GM10847 (cell line): ENCODE measurements around the gene GRK1.

Experiments
- POLR2A ChIP-seq: IDR thresholded peaks from 2 replicates; pipeline ENCODE4 v1.6.1; 2011; ENCODE audit not compliant: insufficient read length; ENCODE audit errors: extremely low read depth

Gene GRK1

DNA sequence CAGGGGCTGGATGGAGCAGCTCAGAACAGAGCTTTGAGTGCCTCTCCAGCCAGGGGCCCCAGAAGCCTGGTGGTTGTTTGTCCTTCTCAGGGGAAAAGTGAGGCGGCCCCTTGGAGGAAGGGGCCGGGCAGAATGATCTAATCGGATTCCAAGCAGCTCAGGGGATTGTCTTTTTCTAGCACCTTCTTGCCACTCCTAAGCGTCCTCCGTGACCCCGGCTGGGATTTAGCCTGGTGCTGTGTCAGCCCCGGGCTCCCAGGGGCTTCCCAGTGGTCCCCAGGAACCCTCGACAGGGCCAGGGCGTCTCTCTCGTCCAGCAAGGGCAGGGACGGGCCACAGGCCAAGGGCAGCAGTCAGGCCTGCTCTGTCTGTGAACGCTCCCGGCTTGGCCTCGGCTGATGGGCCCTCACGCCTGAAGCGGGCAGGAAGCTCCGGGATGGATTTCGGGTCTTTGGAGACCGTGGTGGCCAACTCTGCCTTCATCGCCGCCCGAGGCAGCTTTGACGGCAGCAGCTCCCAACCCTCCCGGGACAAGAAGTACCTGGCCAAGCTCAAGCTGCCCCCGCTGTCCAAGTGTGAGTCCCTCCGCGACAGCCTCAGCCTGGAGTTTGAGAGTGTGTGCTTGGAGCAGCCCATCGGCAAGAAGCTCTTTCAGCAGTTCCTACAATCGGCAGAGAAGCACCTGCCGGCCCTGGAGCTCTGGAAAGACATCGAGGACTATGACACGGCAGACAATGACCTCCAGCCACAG, at the start of gene GRK1:
GRK1 (plus strand) TSS at position 269 of the 751 bp plus-strand sequence; CDS start at position 437, 168 bp downstream.
- no peak for TF ChIP-seq POLR2A

DNA sequence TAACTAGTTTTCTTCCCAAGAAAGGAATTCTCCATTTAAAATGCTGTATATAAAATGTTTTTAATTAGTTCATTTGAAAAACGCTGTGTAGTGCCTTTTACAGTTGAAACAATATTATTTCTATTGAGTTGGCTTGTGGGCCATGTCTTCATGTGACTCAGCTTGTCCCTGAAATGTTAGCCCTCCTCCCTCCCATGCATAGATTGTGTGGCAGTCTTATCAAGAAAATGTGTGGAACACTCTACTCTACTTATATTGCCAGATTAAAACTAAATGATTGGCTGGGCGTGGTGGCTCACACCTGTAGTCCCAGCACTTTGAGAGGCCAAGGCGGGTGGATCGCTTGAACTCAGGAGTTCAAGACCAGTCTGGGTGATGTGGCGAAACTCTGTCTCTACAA, 49.1 kb upstream of the GRK1 start:
- TF ChIP-seq POLR2A = no peak

DNA sequence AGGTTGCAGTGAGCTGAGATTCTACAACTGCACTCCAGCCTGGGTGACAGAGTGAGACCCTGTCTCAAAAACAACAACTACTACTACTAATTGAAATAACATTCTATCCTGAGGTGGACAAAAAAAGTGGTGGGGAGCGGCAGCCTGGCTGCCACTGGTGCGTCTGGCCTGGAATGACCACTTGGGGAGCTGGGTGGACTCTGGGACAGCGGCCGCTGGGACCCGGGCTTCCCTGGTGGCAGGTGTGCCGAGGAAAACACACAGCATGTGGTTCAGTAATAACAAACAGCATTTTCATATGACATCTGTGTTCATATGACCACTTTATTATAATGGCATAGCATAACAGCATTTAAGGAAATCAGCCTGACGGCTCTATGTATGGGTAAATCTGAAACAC, 48.6 kb upstream of the GRK1 start:
- TF ChIP-seq POLR2A = no peak

DNA sequence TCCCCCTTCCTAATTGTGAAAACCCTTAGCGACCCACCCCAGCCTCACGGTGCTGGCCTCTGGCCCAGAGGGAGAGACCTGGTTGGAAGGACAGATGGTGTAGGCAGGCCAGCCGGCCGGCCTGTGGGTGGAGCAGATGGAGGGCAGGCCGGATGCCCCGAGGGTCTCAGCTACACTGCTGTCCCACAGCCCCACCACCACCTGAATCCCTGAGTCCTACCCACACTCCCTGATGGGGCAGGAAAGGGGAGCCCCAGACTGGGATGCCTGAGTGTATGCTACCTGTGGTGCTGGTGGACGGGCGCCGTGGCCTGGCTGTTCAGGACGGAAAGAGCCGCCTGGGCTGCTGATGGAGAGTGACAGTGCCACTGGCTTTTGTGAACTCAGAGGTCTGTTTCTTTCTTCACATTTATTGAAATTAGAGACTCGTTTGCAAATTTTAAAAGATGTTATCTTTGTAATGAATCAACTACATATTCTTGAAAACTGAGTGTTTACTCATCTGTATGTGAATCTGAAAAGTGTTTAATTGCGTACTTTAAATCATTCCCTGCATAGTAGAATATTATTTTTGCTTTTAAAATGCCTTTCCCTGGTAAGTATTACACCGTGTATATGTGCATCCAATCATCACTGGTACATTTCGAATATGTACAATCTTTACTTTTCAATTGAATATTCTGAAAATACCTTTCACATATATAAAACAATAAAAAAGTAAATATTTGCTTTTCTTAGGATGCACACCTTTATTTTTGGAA, 46.8 kb upstream of the GRK1 start:
- no peak for TF ChIP-seq POLR2A

DNA sequence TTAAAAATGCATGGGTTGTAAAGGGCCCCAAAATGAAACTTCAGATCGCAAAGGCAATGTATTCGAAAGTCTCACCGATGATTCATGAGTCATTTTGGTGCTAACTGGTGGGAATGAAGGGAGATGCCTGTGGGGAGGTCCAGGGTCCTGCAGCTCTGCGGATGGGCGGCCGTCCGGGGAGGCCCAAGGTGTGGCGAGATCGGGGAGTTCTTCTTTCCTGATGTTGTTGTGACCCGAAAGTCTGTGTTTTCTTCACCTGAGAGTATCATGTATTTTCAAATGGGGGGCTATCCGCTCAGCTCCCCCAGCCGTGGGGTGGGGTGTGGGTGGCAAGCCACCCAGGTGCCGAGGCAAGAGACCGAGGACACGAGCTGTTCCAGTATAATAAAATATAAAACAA, 46.0 kb upstream of the GRK1 start:
- TF ChIP-seq POLR2A = no peak

DNA sequence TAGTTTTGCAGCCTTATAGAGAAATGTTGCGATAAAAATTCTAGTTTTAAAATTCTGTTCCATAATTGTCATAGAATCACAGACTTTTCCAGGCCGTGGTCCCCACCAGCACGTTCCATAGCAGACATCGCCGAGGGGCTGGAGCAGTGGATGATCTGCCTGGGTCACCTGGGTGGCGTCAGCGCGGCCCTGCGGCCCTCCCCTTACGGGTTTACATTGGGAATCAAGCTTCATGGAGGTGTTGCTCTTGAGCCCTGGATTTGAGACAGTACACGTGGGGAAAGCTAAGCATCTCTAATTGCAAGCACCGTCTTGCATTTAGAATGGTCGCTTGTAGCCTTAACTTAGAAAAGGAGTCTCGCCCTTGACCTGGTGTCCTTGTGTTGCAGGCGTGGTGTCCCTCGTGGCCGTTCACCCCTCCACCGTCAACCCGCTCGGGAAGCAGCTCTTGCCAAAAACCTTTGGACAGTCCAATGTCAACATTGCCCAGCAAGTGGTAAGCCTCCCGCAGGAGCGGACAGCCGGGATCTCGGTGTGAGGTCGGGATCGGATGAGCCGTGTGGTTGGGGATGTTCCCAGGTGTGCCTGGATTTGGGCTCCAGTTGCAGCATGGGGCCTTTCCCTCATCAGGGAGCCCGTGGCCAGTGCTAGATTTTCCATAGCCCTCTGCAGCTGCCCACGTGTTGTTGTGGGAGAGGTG, 44.1 kb upstream of the GRK1 start:
- no peak for TF ChIP-seq POLR2A

DNA sequence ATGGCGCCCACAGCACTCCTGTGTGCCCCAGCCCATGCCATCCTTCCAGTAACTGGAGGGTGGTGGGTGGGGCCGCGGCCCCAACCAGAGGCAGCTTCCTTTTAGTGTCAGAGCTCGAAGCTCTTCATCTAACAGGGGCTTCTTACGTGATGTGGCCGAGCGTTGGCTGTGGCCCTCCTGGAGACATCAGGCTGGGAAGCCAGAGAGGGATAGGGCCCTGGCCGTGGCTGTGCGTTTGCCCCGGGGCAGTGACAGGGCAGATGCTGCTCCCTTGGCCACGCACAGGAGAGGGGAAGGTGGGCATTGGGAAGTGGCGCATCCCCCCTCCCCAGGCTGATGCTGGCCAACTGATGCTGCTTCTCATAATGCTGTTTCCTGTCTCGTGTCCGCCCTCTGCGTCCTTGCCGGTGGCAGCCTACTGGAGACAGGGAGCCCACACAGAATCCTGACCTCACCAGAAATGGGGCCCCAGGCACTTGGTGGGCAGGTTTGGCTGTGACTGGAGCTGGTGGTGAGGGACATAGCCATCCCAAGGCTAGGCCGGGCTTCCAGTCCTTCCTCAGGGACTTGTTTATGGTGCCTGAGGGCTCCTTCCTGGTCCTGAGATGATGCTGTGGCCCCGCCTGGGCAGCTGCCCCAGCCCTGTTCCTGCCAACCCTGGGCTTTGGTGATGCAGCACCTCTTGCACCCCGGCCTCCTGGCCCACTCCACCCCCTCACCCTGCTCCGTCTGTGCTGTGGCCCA, 43.4 kb upstream of the GRK1 start:
- no peak for TF ChIP-seq POLR2A

DNA sequence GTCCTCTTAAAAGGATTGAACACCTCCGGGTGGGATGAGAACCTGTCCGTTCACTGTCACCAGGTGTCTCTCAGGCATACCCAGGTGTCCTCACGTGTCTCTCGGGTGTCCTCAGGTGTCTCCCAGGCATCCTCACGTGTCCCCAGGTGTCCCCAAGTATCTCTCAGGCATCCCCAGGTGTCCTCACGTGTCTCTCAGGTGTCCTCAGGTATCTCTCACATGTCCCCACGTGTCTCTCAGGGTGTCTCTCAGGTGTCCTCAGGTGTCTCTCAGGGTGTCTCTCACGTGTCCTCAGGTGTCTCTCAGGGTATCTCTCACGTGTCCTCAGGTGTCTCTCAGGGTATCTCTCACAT, 42.8 kb upstream of the GRK1 start:
- no peak for TF ChIP-seq POLR2A

DNA sequence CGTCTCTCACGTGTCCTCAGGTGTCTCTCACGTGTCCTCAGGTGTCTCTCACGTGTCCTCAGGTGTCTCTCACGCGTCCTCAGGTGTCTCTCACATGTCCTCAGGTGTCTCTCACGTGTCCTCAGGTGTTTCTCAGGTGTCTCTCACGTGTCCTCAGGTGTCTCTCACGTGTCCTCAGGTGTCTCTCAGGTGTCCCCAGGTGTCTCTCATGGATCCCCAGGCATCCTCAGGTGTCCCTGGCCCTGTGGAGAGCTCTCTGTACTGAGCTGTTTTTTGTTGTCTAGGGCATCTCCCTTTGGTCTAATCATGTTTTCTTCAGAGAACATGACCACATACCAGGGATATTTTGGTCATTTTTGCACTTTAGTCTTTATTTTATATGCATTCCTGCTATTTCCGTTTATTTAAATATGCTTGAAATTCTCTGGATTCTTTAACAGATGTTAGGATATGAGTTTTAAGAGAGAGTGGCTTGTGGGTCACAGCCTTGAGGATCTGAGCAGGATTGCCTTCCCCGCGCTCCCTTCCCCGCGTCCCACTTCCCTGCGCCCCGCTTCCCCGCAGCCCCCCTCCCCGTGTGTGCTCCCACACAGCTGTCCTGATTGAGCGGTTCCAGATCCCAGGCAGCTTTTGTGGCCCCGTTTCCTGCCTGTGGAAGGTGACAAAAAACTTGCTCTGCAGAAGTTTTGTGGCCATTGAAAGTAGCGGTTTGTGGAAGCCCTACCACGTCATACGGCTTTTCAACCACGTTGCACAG, 40.9 kb upstream of the GRK1 start:
- TF ChIP-seq POLR2A = no peak

DNA sequence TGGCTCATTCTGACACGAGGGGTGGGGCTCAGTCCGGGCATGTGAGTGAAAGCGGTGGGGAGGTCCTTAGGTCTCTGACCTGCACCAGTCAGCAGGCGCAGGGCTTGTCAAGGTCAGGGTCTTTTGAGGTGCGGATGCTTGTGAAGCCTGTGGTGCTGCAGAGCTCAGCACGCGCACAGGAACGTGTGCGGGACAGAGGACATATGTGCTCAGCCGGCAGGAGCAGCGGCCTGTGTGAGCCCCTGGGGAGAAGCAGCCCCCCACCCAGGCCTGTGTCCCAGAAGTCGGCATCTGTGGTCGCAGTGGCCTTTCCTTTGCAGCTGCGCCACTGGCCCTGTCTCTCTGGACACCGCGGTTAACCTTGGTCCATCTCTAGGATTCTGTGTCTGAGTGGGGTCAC, 39.9 kb upstream of the GRK1 start:
- no peak for TF ChIP-seq POLR2A

DNA sequence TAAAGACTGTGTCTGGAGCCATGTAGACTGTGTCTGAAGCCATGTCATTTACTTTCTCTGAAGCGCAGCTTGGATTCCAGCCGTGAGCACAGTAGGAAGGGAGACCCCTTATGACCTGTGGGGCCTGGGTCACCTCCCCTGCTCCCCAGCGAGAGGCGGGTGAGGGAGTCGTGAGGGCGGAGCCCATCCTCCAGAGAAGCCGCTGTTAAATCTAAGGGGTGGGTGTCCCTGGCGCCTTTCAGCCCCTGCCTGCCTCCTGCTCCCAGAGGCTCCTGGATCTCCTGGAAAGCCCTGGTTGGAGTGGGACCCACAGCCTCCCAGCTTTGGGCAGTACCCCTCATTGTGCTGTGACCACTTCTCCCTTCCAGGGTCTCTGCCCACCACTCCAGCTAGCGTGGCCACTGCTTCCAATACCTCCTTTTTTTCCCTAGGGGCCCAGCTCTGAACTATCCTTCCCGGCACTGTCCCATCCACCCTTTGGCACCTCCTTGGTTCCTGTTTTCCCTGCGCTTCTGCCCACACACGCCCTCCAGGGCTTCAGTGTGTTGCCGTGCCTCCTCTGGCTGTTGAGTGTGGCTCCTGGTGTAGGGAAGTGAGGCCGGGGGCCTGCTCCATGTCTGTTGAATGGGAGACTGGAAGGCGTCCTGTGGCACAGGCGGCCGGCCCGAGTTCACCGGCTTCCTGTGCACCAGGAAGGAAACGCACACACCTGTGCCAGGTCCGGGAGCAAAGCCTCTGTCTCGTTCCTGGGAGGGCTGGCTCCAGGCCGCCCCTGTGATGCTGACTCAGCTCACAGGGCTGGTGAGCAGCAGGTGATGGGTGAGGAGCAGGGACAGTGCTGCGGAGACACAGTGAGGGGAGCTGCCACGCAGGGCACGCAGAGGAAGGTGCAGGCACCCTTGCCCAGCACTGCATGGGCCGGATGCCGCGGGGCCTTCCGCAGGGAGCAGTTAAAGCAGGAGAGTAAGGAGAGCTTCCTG, 38.4 kb upstream of the GRK1 start:
- no peak for TF ChIP-seq POLR2A

DNA sequence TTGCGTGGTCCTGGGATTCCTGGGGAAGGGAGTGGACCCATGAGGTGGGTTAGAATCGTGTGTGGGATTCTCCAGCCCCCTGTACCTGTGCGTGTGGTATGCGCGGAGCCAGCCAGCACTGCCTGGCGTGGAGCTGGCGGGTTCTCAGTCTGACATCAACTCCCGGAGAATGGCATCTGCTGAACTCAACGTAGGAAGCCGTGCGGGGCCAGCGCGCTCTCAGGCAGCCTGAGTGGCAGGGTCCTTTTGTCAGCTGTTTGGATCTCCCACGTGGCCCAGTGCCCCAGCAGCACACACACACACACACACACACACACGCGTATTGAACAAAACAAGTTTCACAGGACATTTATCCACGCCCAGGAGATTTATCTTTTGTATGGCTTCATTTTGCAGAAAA, 37.2 kb upstream of the GRK1 start:
- no peak for TF ChIP-seq POLR2A

DNA sequence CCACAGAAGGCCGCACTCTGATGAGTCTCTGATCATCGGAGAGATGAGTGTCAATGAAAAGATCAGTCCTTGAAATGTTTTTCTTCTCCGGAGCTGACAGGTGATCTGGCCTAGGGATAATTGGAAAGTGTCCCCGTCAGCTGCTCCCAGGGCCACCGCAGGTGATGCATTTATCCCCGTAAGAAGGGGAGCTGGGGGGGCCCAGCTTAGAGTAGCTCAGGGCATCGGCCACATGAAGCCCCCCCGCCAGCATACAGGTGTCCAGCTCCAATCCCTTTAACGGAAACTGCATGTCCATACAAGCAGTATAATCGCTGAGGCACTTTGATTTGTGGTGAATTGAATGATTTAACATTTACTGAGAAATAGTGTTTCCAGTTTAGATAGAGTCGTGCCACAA, 36.7 kb upstream of the GRK1 start:
- no peak for TF ChIP-seq POLR2A

DNA sequence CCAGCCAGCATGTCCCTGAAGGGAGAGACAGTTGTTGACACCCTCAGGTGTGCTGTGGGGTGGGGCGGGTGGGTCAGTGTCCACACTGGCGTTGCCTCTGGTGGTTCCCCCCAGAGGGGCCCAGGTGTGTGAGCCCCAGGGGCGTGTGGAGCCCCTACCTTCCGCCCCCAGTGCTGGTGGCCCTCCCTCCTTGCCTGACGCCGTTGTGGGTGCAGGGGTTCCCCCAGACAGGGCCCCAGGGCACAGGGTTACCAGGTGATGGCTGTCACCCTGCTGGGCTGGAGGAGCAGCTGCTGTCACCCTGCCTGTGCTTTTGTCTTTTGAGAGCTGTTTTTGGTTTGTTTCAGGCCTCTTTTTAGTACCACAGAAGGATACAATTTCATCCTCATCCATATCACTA, 36.2 kb upstream of the GRK1 start:
- TF ChIP-seq POLR2A = no peak
